Neuronal stem cell (in vitro differentiated cells): ENCODE data around the gene TMUB2.

Experiments used
- DNase-seq: peaks from one replicate; pipeline ENCODE4 v3.0.0-alpha.2; 2013; ENCODE audit warnings: low spot score
- H2AFZ ChIP-seq: one replicate; pipeline ENCODE4 v1.6.1; 2013; ENCODE audit warnings: mild to moderate bottlenecking, low read length, inconsistent platforms
- H2AK5ac ChIP-seq: 2 replicates; pipeline ENCODE4 v1.6.1; 2013; ENCODE audit warnings: low read depth, mild to moderate bottlenecking, inconsistent platforms, low read length, moderate library complexity, mixed read lengths
- H2BK120ac ChIP-seq: 2 replicates; pipeline ENCODE4 v1.6.1; 2013; ENCODE audit warnings: low read depth, mild to moderate bottlenecking, inconsistent platforms, low read length, moderate library complexity, mixed read lengths
- H2BK12ac ChIP-seq: one replicate; pipeline ENCODE4 v1.6.1; 2013; ENCODE audit warnings: low read length, inconsistent platforms
- H2BK15ac ChIP-seq: 2 replicates; pipeline ENCODE4 v1.6.1; 2013; ENCODE audit warnings: mild to moderate bottlenecking, low read length, inconsistent platforms, mixed read lengths
- H2BK5ac ChIP-seq: one replicate; pipeline ENCODE4 v1.6.1; 2013; ENCODE audit warnings: inconsistent platforms, mild to moderate bottlenecking, low read length, moderate library complexity
- H3K14ac ChIP-seq: one replicate; pipeline ENCODE4 v1.6.1; 2013; ENCODE audit warnings: low read length, inconsistent platforms
- H3K18ac ChIP-seq: 2 replicates; pipeline ENCODE4 v1.6.1; 2013; ENCODE audit warnings: low read length, inconsistent platforms
- H3K23ac ChIP-seq: 2 replicates; pipeline ENCODE4 v1.6.1; 2013; ENCODE audit warnings: low read depth, mild to moderate bottlenecking, mixed read lengths, low read length, inconsistent platforms; ENCODE audit not compliant: poor library complexity
- H3K27ac ChIP-seq: replicated peaks from 3 replicates; pipeline ENCODE4 v1.5.1; 2013; ENCODE audit warnings: low read length, inconsistent platforms
- H3K27me3 ChIP-seq, 3 experiments: 2 replicates each; pipeline ENCODE4 v1.6.1; 2013; ENCODE audit warnings: low read length in 3 of 3, mild to moderate bottlenecking in 2 of 3, inconsistent platforms in 1 of 3, low read depth in 1 of 3, mixed read lengths in 1 of 3, moderate library complexity in 1 of 3; ENCODE audit not compliant: control insufficient read depth in 3 of 3, insufficient read depth in 3 of 3
- H3K36me3 ChIP-seq, 2 donors: replicated peaks in 1 of 2; 2 replicates each; pipeline ENCODE4 v1.6.1; 2013; ENCODE audit warnings: low read length in 2 of 2; ENCODE audit not compliant: control insufficient read depth in 2 of 2, insufficient read depth in 2 of 2
- H3K4ac ChIP-seq: 2 replicates; pipeline ENCODE4 v1.6.1; 2013; ENCODE audit warnings: inconsistent platforms, mild to moderate bottlenecking, low read length, moderate library complexity
- H3K4me1 ChIP-seq, 2 donors: 1 replicate in 1 of 2; 2 replicates in 1 of 2; pipeline ENCODE4 v1.6.1; 2013; ENCODE audit warnings: low read length in 2 of 2, low read depth in 1 of 2; ENCODE audit not compliant: control insufficient read depth in 2 of 2, insufficient read depth in 1 of 2
- H3K4me2 ChIP-seq: one replicate; pipeline ENCODE4 v1.6.1; 2013; ENCODE audit warnings: mild to moderate bottlenecking, low read length, inconsistent platforms; ENCODE audit not compliant: insufficient read depth, poor library complexity, severe bottlenecking
- H3K4me3 ChIP-seq, 2 donors: 2 replicates each; pipeline ENCODE4 v1.5.1; 2013; ENCODE audit warnings: low read length in 2 of 2, mild to moderate bottlenecking in 2 of 2, inconsistent platforms in 1 of 2, moderate library complexity in 1 of 2
- H3K79me1 ChIP-seq: one replicate; pipeline ENCODE4 v1.6.1; 2013; ENCODE audit warnings: low read depth, mild to moderate bottlenecking, inconsistent platforms, low read length, moderate library complexity
- H3K9ac ChIP-seq: one replicate; pipeline ENCODE4 v1.6.1; 2013; ENCODE audit warnings: mild to moderate bottlenecking, low read depth, low read length, inconsistent platforms; ENCODE audit not compliant: poor library complexity
- H3K9me3 ChIP-seq, 2 donors: replicated peaks in 1 of 2; 2 replicates each; pipeline versions ENCODE3 to v1.6.1; 2013; ENCODE audit warnings: low read length in 2 of 2, mild to moderate bottlenecking in 2 of 2, inconsistent platforms in 1 of 2, low read depth in 1 of 2, mixed read lengths in 1 of 2, moderate library complexity in 1 of 2; ENCODE audit not compliant: control insufficient read depth in 2 of 2, insufficient read depth in 1 of 2
- H4K8ac ChIP-seq: one replicate; pipeline ENCODE4 v1.6.1; 2013; ENCODE audit warnings: low read depth, mild to moderate bottlenecking, inconsistent platforms, low read length, moderate library complexity
- H4K91ac ChIP-seq: one replicate; pipeline ENCODE4 v1.6.1; 2013; ENCODE audit warnings: low read length, low read depth, mild to moderate bottlenecking, inconsistent platforms; ENCODE audit not compliant: poor library complexity
- WGBS, 2 donors: extraction: QIAGEN DNeasy Blood & Tissue Kit; methylation state at CpG; one replicate each; pipeline ENCODE4 v1.1.7; 2013; ENCODE audit warnings: missing lambda C conversion rate in 2 of 2, mixed read lengths in 1 of 2; ENCODE audit not compliant: insufficient read length in 2 of 2, insufficient replicate concordance in 1 of 2; ENCODE audit errors: extremely low coverage in 2 of 2; 5-methylcytosine and 5-hydroxymethylcytosine counted together

The TMUB2 gene

GRCh38 chr17:44197980-44198720 lies 11.4 kb downstream of the TMUB2 start:
- H3K27ac ChIP-seq = peak overlapping the region; percentile 10
- H3K18ac ChIP-seq = peak overlapping the region; percentile 66
- H3K79me1 ChIP-seq = peaks cover 18% of the 10 kb centered on the region
- no CpG with 5 or more reads among the region's 11 CpGs for WGBS, 2 donors
- no peak overlapping the region for H4K91ac ChIP-seq
- peak overlapping the region; percentile 20 for H2AK5ac ChIP-seq
- peak overlapping the region; percentile 92 for H3K9ac ChIP-seq
- DNase-seq = no peak
- H4K8ac ChIP-seq = peak overlapping the region; percentile 98
- peak overlapping the region; percentile 90 for H3K4me2 ChIP-seq
- no peaks in the 10 kb centered on the region for H3K9me3 ChIP-seq
- H3K36me3 ChIP-seq = peaks cover 38 to 48% of the 10 kb centered on the region in 2 donors
- H2BK15ac ChIP-seq = no peak overlapping the region
- peak overlapping the region; percentile 21 for H3K23ac ChIP-seq
- no peak overlapping the region for H3K4ac ChIP-seq
- H3K27me3 ChIP-seq = no peaks in the 10 kb centered on the region
- H2BK12ac ChIP-seq = no peak overlapping the region
- no peak overlapping the region for H3K14ac ChIP-seq
- peaks cover 11 to 12% of the 10 kb centered on the region in 2 donors for H3K4me1 ChIP-seq
- H2BK120ac ChIP-seq = no peak overlapping the region
- H2AFZ ChIP-seq = peak overlapping the region; percentile 63
- peak overlapping the region; percentile 81 to 87 for H3K4me3 ChIP-seq
- peak overlapping the region; percentile 32 for H2BK5ac ChIP-seq

- Histone ChIP-seq H2AFZ (peak overlapping the region; percentile 77), H4K8ac (peak overlapping the region; percentile 98), H3K79me1 (peaks cover 18% of the 10 kb centered on the region), H2BK120ac (no peak overlapping the region), H2BK15ac (no peak overlapping the region), H3K4me2 (peak overlapping the region; percentile 90), H4K91ac (peak overlapping the region; percentile 49), H3K4me3 (peak overlapping the region; percentile 85 to 87), H3K9me3 (no peaks in the 10 kb centered on the region), H3K23ac (peak overlapping the region; percentile 38), H2AK5ac (peak overlapping the region; percentile 20), H3K4me1 (peaks cover 11 to 13% of the 10 kb centered on the region in 2 donors), H3K4ac (no peak overlapping the region), H3K36me3 (peaks cover 31 to 40% of the 10 kb centered on the region in 2 donors), H3K27ac (peak overlapping the region; percentile 98), H3K9ac (peak overlapping the region; percentile 92), H2BK12ac (no peak overlapping the region), H3K14ac (no peak overlapping the region), H2BK5ac (peak overlapping the region; percentile 32), H3K27me3 (no peaks in the 10 kb centered on the region), H3K18ac (peak overlapping the region; percentile 94)
- no CpG with 5 or more reads among the region's 68 CpGs for WGBS, 2 donors
- peak; percentile 65 for DNase-seq
These were observed 12.2 kb downstream of the TMUB2 start for GRCh38 chr17:44198721-44199552.

GRCh38 chr17:44199553-44200477 lies 13.0 kb downstream of the TMUB2 start, which contains the start of gene ATXN7L3:
TSS of gene ATXN7L3 (minus strand) at chr17:44199884. CDS start at chr17:44198070, 1,814 bp downstream.
- Histone ChIP-seq H3K18ac (peak within 1 kb of the TSS; percentile 97), H3K4me3 (peak within 1 kb of the TSS; percentile 86 to 87), H3K4me1 (peaks cover 11 to 13% of the 10 kb centered on the region in 2 donors), H2BK5ac (peak within 1 kb of the TSS; percentile 33), H3K27ac (peak within 1 kb of the TSS; percentile 98), H2BK120ac (no peak within 1 kb of the TSS), H3K4ac (peak within 1 kb of the TSS; percentile 19), H2BK12ac (no peak within 1 kb of the TSS), H4K91ac (peak within 1 kb of the TSS; percentile 49), H3K4me2 (peak within 1 kb of the TSS; percentile 90), H3K27me3 (no peaks in the 10 kb centered on the region), H2AK5ac (peak within 1 kb of the TSS; percentile 20), H3K14ac (no peak within 1 kb of the TSS), H3K9me3 (no peaks in the 10 kb centered on the region), H3K36me3 (peaks cover 23 to 31% of the 10 kb centered on the region in 2 donors), H2AFZ (peak within 1 kb of the TSS; percentile 96), H4K8ac (no peak within 1 kb of the TSS), H3K79me1 (peaks cover 18% of the 10 kb centered on the region), H3K23ac (peak within 1 kb of the TSS; percentile 38), H2BK15ac (no peak within 1 kb of the TSS), H3K9ac (peak within 1 kb of the TSS; percentile 92)
- peak; percentile 97 for DNase-seq
- WGBS, 2 donors = no CpG with 5 or more reads among the region's 126 CpGs
